ENCODE measurements around the gene CMSS1.

Gene CMSS1

GRCh38 chr3:99920481-99921376, 103.1 kb downstream of the CMSS1 start:
- no peak overlapping the region for H3K4me3 ChIP-seq (ENCODE audit: low read length in 2 of 2)
- H3K36me3 ChIP-seq (ENCODE audit: control insufficient read depth in 2 of 2, insufficient read depth in 2 of 2, low read length in 2 of 2), result no peaks in the 10 kb centered on the region
- peaks cover 4% of the 10 kb centered on the region for H3K4me1 ChIP-seq (ENCODE audit: control insufficient read depth, insufficient read depth, low read length)
- no peak overlapping the region for H3K27ac ChIP-seq (ENCODE audit: low read length)
- H3K9ac ChIP-seq (ENCODE audit: low read length in 2 of 2), result no peak overlapping the region
- H3K9me3 ChIP-seq (ENCODE audit: control insufficient read depth in 2 of 2, low read length in 2 of 2), result no peaks in the 10 kb centered on the region
- no peaks in the 10 kb centered on the region for H3K27me3 ChIP-seq (ENCODE audit: control insufficient read depth in 1 of 2, insufficient read depth in 2 of 2, low read length in 2 of 2)

GRCh38 chr3:99921377-99921695, 103.7 kb downstream of the CMSS1 start:
- Histone ChIP-seq H3K4me3 (ENCODE audit: low read length in 2 of 2) (no peak overlapping the region), H3K9ac (ENCODE audit: low read length in 2 of 2) (no peak overlapping the region), H3K27ac (ENCODE audit: low read length) (no peak overlapping the region), H3K27me3 (ENCODE audit: control insufficient read depth in 1 of 2, insufficient read depth in 2 of 2, low read length in 2 of 2) (no peaks in the 10 kb centered on the region), H3K36me3 (ENCODE audit: control insufficient read depth in 2 of 2, insufficient read depth in 2 of 2, low read length in 2 of 2) (no peaks in the 10 kb centered on the region), H3K4me1 (ENCODE audit: control insufficient read depth, insufficient read depth, low read length) (peaks cover 7% of the 10 kb centered on the region), H3K9me3 (ENCODE audit: control insufficient read depth in 2 of 2, low read length in 2 of 2) (no peaks in the 10 kb centered on the region)

- Histone ChIP-seq H3K9ac (ENCODE audit: low read length in 2 of 2) (no peak overlapping the region), H3K9me3 (ENCODE audit: control insufficient read depth in 2 of 2, low read length in 2 of 2) (no peaks in the 10 kb centered on the region), H3K27me3 (ENCODE audit: control insufficient read depth in 1 of 2, insufficient read depth in 2 of 2, low read length in 2 of 2) (no peaks in the 10 kb centered on the region), H3K4me3 (ENCODE audit: low read length in 2 of 2) (no peak overlapping the region), H3K36me3 (ENCODE audit: control insufficient read depth in 2 of 2, insufficient read depth in 2 of 2, low read length in 2 of 2) (no peaks in the 10 kb centered on the region), H3K4me1 (ENCODE audit: control insufficient read depth, insufficient read depth, low read length) (peaks cover 7% of the 10 kb centered on the region), H3K27ac (ENCODE audit: low read length) (no peak overlapping the region)
These were observed 104.3 kb downstream of the CMSS1 start for GRCh38 chr3:99921986-99922385.

GRCh38 chr3:99923873-99924272, 106.2 kb downstream of the CMSS1 start:
- Histone ChIP-seq H3K4me3 (ENCODE audit: low read length in 2 of 2) (no peak overlapping the region), H3K36me3 (ENCODE audit: control insufficient read depth in 2 of 2, insufficient read depth in 2 of 2, low read length in 2 of 2) (no peaks in the 10 kb centered on the region), H3K4me1 (ENCODE audit: control insufficient read depth, insufficient read depth, low read length) (peaks cover 16% of the 10 kb centered on the region), H3K27ac (ENCODE audit: low read length) (no peak overlapping the region), H3K9me3 (ENCODE audit: control insufficient read depth in 2 of 2, low read length in 2 of 2) (no peaks in the 10 kb centered on the region), H3K27me3 (ENCODE audit: control insufficient read depth in 1 of 2, insufficient read depth in 2 of 2, low read length in 2 of 2) (no peaks in the 10 kb centered on the region), H3K9ac (ENCODE audit: low read length in 2 of 2) (no peak overlapping the region)

GRCh38 chr3:99925584-99926230, 108.0 kb downstream of the CMSS1 start:
- Histone ChIP-seq H3K27ac (ENCODE audit: low read length) (peak overlapping the region; percentile 62), H3K9me3 (ENCODE audit: control insufficient read depth in 2 of 2, low read length in 2 of 2) (no peaks in the 10 kb centered on the region), H3K4me1 (ENCODE audit: control insufficient read depth, insufficient read depth, low read length) (peaks cover 33% of the 10 kb centered on the region), H3K36me3 (ENCODE audit: control insufficient read depth in 2 of 2, insufficient read depth in 2 of 2, low read length in 2 of 2) (no peaks in the 10 kb centered on the region), H3K27me3 (ENCODE audit: control insufficient read depth in 1 of 2, insufficient read depth in 2 of 2, low read length in 2 of 2) (no peaks in the 10 kb centered on the region), H3K4me3 (ENCODE audit: low read length in 2 of 2) (peak overlapping the region in 1 of 2 donors; percentile 31), H3K9ac (ENCODE audit: low read length in 2 of 2) (no peak overlapping the region)

GRCh38 chr3:99927671-99928457, 110.2 kb downstream of the CMSS1 start:
- Histone ChIP-seq H3K27ac (ENCODE audit: low read length) (peak overlapping the region; percentile 85), H3K4me1 (ENCODE audit: control insufficient read depth, insufficient read depth, low read length) (peaks cover 40% of the 10 kb centered on the region), H3K4me3 (ENCODE audit: low read length in 2 of 2) (no peak overlapping the region), H3K36me3 (ENCODE audit: control insufficient read depth in 2 of 2, insufficient read depth in 2 of 2, low read length in 2 of 2) (no peaks in the 10 kb centered on the region), H3K27me3 (ENCODE audit: control insufficient read depth in 1 of 2, insufficient read depth in 2 of 2, low read length in 2 of 2) (no peaks in the 10 kb centered on the region), H3K9ac (ENCODE audit: low read length in 2 of 2) (no peak overlapping the region), H3K9me3 (ENCODE audit: control insufficient read depth in 2 of 2, low read length in 2 of 2) (no peaks in the 10 kb centered on the region)

GRCh38 chr3:99928771-99929744, 111.4 kb downstream of the CMSS1 start:
- Histone ChIP-seq H3K9ac (ENCODE audit: low read length in 2 of 2) (peak overlapping the region; percentile 46 to 62), H3K27ac (ENCODE audit: low read length) (peak overlapping the region; percentile 85), H3K9me3 (ENCODE audit: control insufficient read depth in 2 of 2, low read length in 2 of 2) (no peaks in the 10 kb centered on the region), H3K4me3 (ENCODE audit: low read length in 2 of 2) (peak overlapping the region; percentile 33 to 49), H3K4me1 (ENCODE audit: control insufficient read depth, insufficient read depth, low read length) (peaks cover 40% of the 10 kb centered on the region), H3K27me3 (ENCODE audit: control insufficient read depth in 1 of 2, insufficient read depth in 2 of 2, low read length in 2 of 2) (no peaks in the 10 kb centered on the region), H3K36me3 (ENCODE audit: control insufficient read depth in 2 of 2, insufficient read depth in 2 of 2, low read length in 2 of 2) (no peaks in the 10 kb centered on the region)

- Histone ChIP-seq H3K27me3 (ENCODE audit: control insufficient read depth in 1 of 2, insufficient read depth in 2 of 2, low read length in 2 of 2) (no peaks in the 10 kb centered on the region), H3K4me3 (ENCODE audit: low read length in 2 of 2) (peak overlapping the region; percentile 33 to 49), H3K27ac (ENCODE audit: low read length) (peak overlapping the region; percentile 85), H3K36me3 (ENCODE audit: control insufficient read depth in 2 of 2, insufficient read depth in 2 of 2, low read length in 2 of 2) (no peaks in the 10 kb centered on the region), H3K9ac (ENCODE audit: low read length in 2 of 2) (peak overlapping the region; percentile 46 to 62), H3K9me3 (ENCODE audit: control insufficient read depth in 2 of 2, low read length in 2 of 2) (no peaks in the 10 kb centered on the region), H3K4me1 (ENCODE audit: control insufficient read depth, insufficient read depth, low read length) (peaks cover 40% of the 10 kb centered on the region)
These were observed 112.1 kb downstream of the CMSS1 start for GRCh38 chr3:99929745-99930139.

GRCh38 chr3:99931059-99931458, 113.4 kb downstream of the CMSS1 start:
- Histone ChIP-seq H3K36me3 (ENCODE audit: control insufficient read depth in 2 of 2, insufficient read depth in 2 of 2, low read length in 2 of 2) (no peaks in the 10 kb centered on the region), H3K27ac (ENCODE audit: low read length) (peak overlapping the region; percentile 85), H3K9me3 (ENCODE audit: control insufficient read depth in 2 of 2, low read length in 2 of 2) (no peaks in the 10 kb centered on the region), H3K4me3 (ENCODE audit: low read length in 2 of 2) (no peak overlapping the region), H3K27me3 (ENCODE audit: control insufficient read depth in 1 of 2, insufficient read depth in 2 of 2, low read length in 2 of 2) (no peaks in the 10 kb centered on the region), H3K4me1 (ENCODE audit: control insufficient read depth, insufficient read depth, low read length) (peaks cover 38% of the 10 kb centered on the region), H3K9ac (ENCODE audit: low read length in 2 of 2) (no peak overlapping the region)
